Left colon (tissue), 2 donors: Measurements from ENCODE around the gene ERBB3. TPM values are rescaled to one million over a fixed set of nuclear protein-coding genes. Genes with fewer than 3 reads are reported as not detected.
"Not testable (repeated sequence)": the region's sequence is repeated elsewhere in the genome, so short reads cannot be mapped to it uniquely, and the experiment has no call there.

ENCODE experiments used
- ATAC-seq: fragments of 200-7000 bp; cut with Tn5 transposase; one replicate; pipeline ENCODE4 v1.9.1; 2020; ENCODE audit warnings: mild to moderate bottlenecking, moderate library complexity
- DNase-seq, 2 donors: peaks; one replicate each; pipeline ENCODE4 v3.0.0-alpha.2; 2020
- intact Hi-C, 2 donors: fragments of 100-400 bp; cut with DNase I in 1 of 2; cut with micrococcal nuclease in 1 of 2; formaldehyde crosslinking; loops; one replicate each; pipeline versions ENCODE4 v1.11.2 to v1.14.0; 2022; cut with DNase I, micrococcal nuclease
- total RNA-seq, 2 donors: library from RNA; stranded (reverse); fragmentation: NEBNext Ultra II Directional; extraction: Animal tissue kit (Norgen Biotek cat#: 25700); gene quantifications; one replicate each; pipeline ENCODE4 v1.2.1, GENCODE V29; 2021
- donor health status: DM: no; HTN: no; CAD: no.
- donor health status: DM: yes; HTN: yes; CAD: no.

Gene ERBB3
- total RNA-seq, 2 donors from 2014 or later: 188 to 261 TPM

- intact Hi-C loops: not testable (repeated sequence)
Observed at GRCh38 chr12:56077966-56078365, 2.0 kb upstream of the ERBB3 start.

DNA sequence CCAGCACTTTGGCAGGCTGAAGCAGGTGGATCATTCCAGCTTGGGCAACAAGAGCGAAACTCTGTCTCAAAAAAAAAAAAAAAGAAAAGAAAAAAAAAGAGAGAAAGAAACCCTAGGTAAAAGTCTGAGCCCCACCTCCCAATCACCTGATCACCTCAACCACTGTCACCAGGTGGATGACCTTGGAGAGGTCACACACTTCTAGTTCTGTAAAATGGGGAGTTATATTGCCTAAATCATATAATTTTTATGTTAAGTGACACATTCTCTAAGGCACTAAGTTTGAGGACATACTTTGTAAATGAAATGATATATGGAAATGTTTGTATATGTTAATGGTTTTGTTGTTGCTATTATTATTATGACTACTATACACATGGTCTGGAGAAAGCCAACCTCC is 1.5 kb upstream of the ERBB3 start:
- ATAC-seq (no peak), DNase-seq (no peak)
- intact Hi-C loops: no loop called here

More at GRCh38 chr12:56077966-56078365, 2.0 kb upstream of the ERBB3 start:
- not testable (repeated sequence) for DNase-seq, ATAC-seq

GRCh38 chr12:56078931-56079722 is 838 bp upstream of the ERBB3 start:
- intact Hi-C loops: no loop called here
- peak; percentile 53 for ATAC-seq
- peak; percentile 86 to 94 for DNase-seq

- intact Hi-C loops: no loop called here
- DNase-seq (peak; percentile 76 to 83), ATAC-seq (peak; percentile 62)
Observed at GRCh38 chr12:56080556-56081138, 682 bp downstream of the ERBB3 start.

GRCh38 chr12:56081393-56082347 is 1.7 kb downstream of the ERBB3 start:
- ATAC-seq (peak; percentile 62), DNase-seq (peak; percentile 74 to 90)
- intact Hi-C loops: no loop called here

GRCh38 chr12:56082382-56082781 is 2.4 kb downstream of the ERBB3 start:
- ATAC-seq (no peak), DNase-seq (no peak)
- intact Hi-C loops: no loop called here

- no peak for DNase-seq
- no peak for ATAC-seq
- intact Hi-C loops: no loop called here
Observed at GRCh38 chr12:56082967-56083366, 3.0 kb downstream of the ERBB3 start.

- ATAC-seq (no peak), DNase-seq (peak; percentile 45 to 47)
- intact Hi-C loops: no loop called here
Observed at GRCh38 chr12:56084958-56085543, 5.1 kb downstream of the ERBB3 start.

GRCh38 chr12:56086096-56086495 is 6.1 kb downstream of the ERBB3 start:
- peak; percentile 12 for ATAC-seq
- intact Hi-C loops: no loop called here
- DNase-seq: peak; percentile 50 to 59

GRCh38 chr12:56086608-56087007 is 6.6 kb downstream of the ERBB3 start:
- intact Hi-C loops: no loop called here
- no peak for ATAC-seq
- no peak for DNase-seq

DNA sequence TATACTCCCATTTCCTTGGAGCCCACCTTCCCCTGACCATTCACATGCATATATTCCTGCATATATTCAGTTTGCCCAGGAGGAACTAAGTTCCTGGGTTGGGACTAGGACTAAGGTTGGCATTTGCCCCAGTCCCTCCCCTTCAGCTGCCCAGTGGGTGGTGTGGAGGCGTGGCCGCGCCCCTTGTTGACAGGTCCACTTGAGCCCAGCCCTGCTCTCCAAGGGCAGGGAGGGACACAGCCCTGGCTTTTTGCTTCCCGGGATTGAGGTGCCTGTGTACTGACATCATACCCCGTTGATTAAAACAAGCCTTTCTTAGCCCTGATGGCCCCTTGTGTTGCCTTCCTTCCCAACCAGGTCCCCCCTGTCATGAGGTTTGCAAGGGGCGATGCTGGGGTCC is 7.3 kb downstream of the ERBB3 start:
- ATAC-seq (peak; percentile 92), DNase-seq (peak; percentile 91 to 94)
- intact Hi-C loops: no loop called here

DNA sequence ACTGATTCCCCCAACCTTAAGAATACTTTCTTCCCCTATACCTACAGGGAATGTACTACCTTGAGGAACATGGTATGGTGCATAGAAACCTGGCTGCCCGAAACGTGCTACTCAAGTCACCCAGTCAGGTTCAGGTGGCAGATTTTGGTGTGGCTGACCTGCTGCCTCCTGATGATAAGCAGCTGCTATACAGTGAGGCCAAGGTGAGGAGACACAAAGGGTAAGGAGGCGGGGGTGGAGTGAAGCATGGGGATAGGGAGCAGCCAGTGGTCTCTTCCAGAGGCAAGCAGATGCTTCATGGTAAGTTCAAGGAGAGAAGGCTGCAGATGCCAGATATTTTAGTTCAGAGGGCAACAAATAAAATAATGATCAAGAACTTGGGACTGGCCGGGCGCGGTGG is 17.8 kb downstream of the ERBB3 start:
- intact Hi-C loops: no loop called here
- ATAC-seq (no peak), DNase-seq (no peak)

- DNase-seq: no peak
- intact Hi-C loops: no loop called here
- ATAC-seq: no peak
Observed at GRCh38 chr12:56098592-56098991, 18.6 kb downstream of the ERBB3 start.

- no peak for ATAC-seq
- intact Hi-C loops: no loop called here
- DNase-seq: no peak
Observed at GRCh38 chr12:56099787-56100186, 19.8 kb downstream of the ERBB3 start.

DNA sequence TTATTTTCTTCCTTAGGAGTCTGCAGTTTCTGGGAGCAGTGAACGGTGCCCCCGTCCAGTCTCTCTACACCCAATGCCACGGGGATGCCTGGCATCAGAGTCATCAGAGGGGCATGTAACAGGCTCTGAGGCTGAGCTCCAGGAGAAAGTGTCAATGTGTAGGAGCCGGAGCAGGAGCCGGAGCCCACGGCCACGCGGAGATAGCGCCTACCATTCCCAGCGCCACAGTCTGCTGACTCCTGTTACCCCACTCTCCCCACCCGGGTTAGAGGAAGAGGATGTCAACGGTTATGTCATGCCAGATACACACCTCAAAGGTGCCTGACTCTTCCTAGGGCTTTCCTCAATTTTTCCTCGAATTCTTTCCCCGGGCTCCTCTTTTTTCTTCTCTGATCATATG is 21.1 kb downstream of the ERBB3 start:
- no peak for DNase-seq
- intact Hi-C loops: no loop called here
- no peak for ATAC-seq

DNA sequence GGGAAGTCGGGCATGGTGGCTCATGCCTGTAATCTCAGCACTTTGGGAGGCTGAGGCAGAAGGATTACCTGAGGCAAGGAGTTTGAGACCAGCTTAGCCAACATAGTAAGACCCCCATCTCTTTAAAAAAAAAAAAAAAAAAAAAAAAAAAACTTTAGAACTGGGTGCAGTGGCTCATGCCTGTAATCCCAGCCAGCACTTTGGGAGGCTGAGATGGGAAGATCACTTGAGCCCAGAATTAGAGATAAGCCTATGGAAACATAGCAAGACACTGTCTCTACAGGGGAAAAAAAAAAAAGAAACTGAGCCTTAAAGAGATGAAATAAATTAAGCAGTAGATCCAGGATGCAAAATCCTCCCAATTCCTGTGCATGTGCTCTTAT is 22.7 kb downstream of the ERBB3 start:
- DNase-seq (no peak), ATAC-seq (no peak)
- intact Hi-C loops: no loop called here

- intact Hi-C loops: no loop called here
- no peak for DNase-seq
- no peak for ATAC-seq
Observed at GRCh38 chr12:56103066-56103711, 23.2 kb downstream of the ERBB3 start.

GRCh38 chr12:56103823-56104108 is 23.8 kb downstream of the ERBB3 start:
- no peak for ATAC-seq
- intact Hi-C loops: no loop called here

More at GRCh38 chr12:56103823-56104108, 23.8 kb downstream of the ERBB3 start:
- no peak for DNase-seq
